Panc1 (cell line): Measurements from ENCODE around the gene LCN6.
A peak's percentile ranks its signal among the peaks of the same experiment; 100 is the strongest.

Experiments used
- CTCF ChIP-seq: fragments of 450-650 bp; IDR thresholded peaks from 2 replicates; pipeline ENCODE4 v1.5.1; 2017; ENCODE audit warnings: mild to moderate bottlenecking
- POLR2AphosphoS5 ChIP-seq: IDR thresholded peaks from 2 replicates; pipeline ENCODE4 v1.6.1; 2012; ENCODE audit warnings: mild to moderate bottlenecking, low read depth, low read length, moderate library complexity

DNA sequence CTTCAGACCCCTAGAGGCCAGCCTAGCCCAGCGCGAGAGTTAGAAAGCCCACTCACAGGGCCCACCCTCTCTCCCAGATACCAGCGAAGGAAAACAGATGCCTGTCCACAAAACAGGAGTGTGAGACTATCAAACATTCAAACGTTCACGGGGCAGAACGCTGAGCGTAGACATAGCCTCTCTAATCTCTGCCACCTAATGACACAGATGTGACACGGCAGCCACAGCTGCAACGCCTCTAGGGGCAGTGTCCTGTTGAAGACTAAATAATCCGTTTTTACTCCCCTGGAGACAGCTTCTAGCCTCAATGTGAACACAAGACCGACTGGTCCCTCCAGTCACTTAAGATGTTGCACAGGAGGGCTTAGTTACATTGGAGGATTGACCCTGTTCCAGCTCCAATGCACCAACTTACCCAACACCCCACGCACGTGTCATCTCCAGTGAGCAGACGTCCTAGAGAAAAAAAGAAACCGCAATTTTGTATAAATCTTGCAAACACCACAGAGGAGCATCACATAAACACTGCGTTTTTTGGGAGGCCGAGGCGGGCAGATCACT lies 21.6 kb downstream of the LCN6 start:
- TF ChIP-seq POLR2AphosphoS5 (no peak), CTCF (peak; percentile 60)
